HG03196 (cell line): Measurements from ENCODE around the gene PRKAG2.
"Not testable (repeated sequence)": the region's sequence is repeated elsewhere in the genome, so short reads cannot be mapped to it uniquely, and the experiment has no call there.

Experiments used
- ATAC-seq: cut with Tn5 transposase; IDR thresholded peaks from one replicate; pipeline ENCODE4 v1.9.1; 2021; ENCODE audit not compliant: unreplicated experiment

Gene PRKAG2

DNA sequence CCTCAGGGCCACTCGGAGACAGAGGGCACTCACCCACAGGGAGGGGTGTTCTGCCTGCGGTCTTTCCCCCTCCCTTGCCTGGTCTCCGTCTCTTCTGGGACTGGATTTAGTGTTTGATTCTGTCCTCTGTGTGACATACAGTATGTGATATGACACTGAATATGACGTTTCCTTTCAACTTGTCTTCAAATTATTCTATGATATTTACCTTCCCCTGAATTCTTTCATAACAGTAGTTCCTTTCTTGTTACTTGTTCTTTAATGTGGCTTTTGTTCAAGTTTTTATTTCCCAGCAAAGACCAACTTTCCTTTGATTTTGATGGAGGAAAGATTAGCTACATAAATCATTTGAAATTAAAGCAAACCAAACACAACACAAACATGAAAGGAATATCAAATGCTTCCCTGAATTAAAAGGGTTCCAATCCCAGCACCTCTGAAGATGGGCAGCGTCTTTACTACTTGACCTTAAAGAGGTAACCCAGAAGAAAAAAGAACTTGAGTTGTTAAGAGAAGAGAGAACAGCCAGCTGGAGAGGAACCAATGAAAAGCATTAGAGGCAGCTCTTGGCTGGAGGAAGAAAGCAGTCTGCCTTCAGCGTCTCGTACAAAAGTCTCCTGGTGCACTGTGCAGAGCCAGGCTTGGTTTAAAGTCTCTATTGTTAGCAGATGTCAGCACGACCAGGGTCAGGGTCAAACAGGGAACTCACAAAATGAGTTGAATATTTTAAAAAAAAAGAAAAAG is 338.9 kb downstream of the PRKAG2 start:
- no peak for ATAC-seq

DNA sequence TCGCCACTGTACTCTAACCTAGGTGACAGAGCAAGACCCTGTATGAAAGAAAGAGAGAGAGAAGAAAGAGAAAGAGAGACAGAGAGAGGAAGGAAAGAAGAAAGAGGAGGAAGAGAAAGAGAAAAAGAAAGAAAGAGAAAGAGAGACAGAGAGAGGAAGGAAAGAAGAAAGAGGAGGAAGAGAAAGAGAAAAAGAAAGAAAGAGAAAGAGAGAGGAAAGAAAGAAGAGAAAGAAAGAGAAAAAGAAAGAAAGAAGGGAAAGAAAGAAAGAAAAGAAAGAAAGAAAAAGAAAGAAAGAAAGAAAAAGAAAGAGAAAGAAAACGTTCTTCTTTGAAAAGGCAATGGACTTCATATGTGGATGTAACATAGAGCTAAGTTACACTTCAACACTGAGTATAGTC is 340.7 kb downstream of the PRKAG2 start:
- not testable (repeated sequence) for ATAC-seq

DNA sequence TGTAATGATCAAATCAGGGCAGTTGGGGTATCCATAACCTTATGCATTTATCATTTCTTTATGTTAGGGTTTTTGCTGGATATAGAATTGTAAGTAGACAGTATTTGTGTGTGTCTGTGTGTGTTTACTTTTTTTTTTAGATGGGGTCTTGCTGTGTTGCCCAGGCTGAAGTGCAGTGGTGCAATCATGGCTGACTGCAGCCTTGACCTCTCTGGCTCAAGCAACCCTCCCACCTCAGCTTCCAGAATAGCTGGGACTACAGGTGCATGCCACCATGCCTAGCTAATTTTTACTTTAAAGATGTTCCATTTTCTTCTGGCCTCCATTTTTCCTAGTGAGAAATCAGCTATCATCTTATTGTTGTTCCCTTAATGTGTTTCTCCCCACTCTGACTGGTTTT is 347.1 kb downstream of the PRKAG2 start:
- ATAC-seq, result no peak

GRCh38 chr7:151524845-151525244 is 352.1 kb downstream of the PRKAG2 start:
- ATAC-seq, result no peak

GRCh38 chr7:151524331-151524730 is 352.6 kb downstream of the PRKAG2 start:
- ATAC-seq, result no peak

- ATAC-seq, result no peak
Measured at GRCh38 chr7:151520419-151521261, 356.3 kb downstream of the PRKAG2 start.

- ATAC-seq, result peak; percentile 81
Measured at GRCh38 chr7:151519765-151520418, 357.0 kb downstream of the PRKAG2 start, which contains the start of gene RHEB. Gene RHEB, minus strand, starts transcription at chr7:151519895. Its CDS starts 384 bp downstream, at chr7:151519511.

GRCh38 chr7:151518947-151519764 is 357.8 kb downstream of the PRKAG2 start:
- peak; percentile 45 for ATAC-seq

- ATAC-seq, result no peak
Measured at GRCh38 chr7:151518105-151518946, 358.6 kb downstream of the PRKAG2 start.

- no peak for ATAC-seq
Measured at GRCh38 chr7:151517601-151518104, 359.3 kb downstream of the PRKAG2 start.

- no peak for ATAC-seq
Measured at GRCh38 chr7:151515276-151515565, 361.7 kb downstream of the PRKAG2 start.

DNA sequence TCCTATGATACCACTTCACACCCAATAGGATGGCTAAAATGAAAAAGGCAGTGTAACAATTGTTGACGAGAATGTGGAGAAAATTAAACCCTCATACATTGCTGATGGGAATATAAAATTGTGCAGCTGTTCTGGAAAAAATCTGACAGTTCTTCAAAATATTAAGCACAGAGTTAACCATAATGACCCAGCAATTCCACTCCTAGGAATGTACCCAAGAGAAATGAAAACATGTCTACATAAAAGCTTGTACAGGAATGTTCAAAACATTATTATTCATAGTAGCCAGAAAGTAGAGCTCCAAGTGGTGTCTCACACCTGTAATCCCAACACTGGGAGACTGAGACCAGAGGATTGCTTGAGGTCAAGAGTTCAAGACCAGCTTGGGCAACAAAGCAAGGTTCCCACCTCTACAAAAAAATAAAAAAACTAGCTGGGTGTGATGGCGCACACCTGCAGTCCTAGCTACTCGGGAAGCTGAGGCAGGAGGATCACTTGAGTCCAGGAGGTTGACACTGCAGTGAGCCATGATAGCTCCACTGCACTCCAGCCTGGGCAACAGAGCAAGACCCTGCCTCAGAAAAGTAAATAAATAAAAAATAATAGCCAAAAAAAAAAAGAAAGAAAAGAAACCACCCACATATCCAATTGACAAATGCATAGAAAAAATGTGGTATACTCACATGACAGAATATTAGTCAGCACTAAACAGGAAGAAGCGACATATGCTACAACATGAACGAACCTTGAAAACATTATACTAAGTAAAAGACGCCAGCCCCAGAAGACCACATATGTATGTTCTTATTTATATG is 362.2 kb downstream of the PRKAG2 start:
- ATAC-seq, result no peak

- no peak for ATAC-seq
Measured at GRCh38 chr7:151513133-151513532, 363.8 kb downstream of the PRKAG2 start.

DNA sequence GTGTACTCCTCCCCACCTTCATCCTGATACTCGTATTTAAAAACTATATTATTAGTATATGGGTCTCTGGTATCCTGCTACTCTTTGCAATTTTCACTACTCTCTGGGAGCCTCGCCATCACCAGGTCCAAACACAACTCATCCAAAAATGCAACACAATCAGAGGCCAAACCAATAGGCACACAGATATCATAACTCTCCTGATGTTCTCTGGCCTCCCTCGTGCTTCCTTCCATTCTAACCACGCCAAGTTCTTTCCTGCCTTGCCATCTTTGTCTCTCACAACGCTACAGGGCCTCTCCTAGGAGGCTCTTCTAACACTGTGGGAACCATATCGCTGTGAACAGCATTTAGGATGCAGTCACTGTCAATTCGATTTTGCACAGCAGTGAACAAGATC is 364.6 kb downstream of the PRKAG2 start:
- ATAC-seq, result no peak

GRCh38 chr7:151511946-151512345 is 365.0 kb downstream of the PRKAG2 start:
- no peak for ATAC-seq

DNA sequence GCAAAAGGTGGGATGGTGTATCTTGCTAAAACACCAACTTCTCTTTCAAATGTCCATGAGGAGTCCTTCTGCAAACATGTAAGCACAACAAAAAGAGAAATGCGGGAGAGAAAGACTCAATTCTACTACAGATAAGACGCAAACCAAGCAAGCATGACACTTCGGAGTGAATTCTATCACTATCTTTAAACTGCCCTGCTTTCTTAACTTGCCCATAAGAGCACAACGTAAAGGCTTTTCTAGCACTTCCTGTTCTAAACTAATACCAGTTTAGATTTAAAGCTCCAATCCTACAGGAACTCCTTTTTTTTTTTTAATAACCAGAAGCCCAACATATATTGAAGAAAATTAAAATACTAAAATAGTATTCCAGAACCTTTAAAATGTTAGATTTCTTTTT is 365.6 kb downstream of the PRKAG2 start:
- no peak for ATAC-seq

GRCh38 chr7:151509670-151510333 is 367.1 kb downstream of the PRKAG2 start:
- no peak for ATAC-seq

GRCh38 chr7:151508991-151509390 is 367.9 kb downstream of the PRKAG2 start:
- ATAC-seq, result no peak
